ENCODE data around the gene NASP. TPM values are rescaled to one million over a fixed set of nuclear protein-coding genes. Genes with fewer than 3 reads are reported as not detected.

The NASP gene
- total RNA-seq, 1 experiment from 2014 or later = 136 TPM

GRCh38 chr1:45667321-45668111 is 83.7 kb downstream of the NASP start:
- DNase-seq (ENCODE audit: low spot score) = no peak

Other genes with a start within 250 kb of the NASP start
- gene TOE1, start 243.9 kb upstream of the NASP start, total RNA-seq (2014; rRNA removed; shearing (Covaris generic)) = 10.8 and 14.9 TPM in 2 replicates
- gene MUTYH, start 243.6 kb upstream of the NASP start, total RNA-seq (2014; rRNA removed; shearing (Covaris generic)) = 8.9 and 13.2 TPM in 2 replicates
- gene TESK2, start 92.9 kb upstream of the NASP start, total RNA-seq (2014; rRNA removed; shearing (Covaris generic)) = 0.52 and 0.84 TPM in 2 replicates
- 1.3 and 2.8 TPM in 2 replicates for gene CCDC163, start 84.0 kb upstream of the NASP start, total RNA-seq (2014; rRNA removed; shearing (Covaris generic))
- 2.8 and 4.7 TPM in 2 replicates for gene MMACHC, start 83.7 kb upstream of the NASP start, total RNA-seq (2014; rRNA removed; shearing (Covaris generic))
- gene PRDX1, start 62.2 kb upstream of the NASP start, total RNA-seq (2014; rRNA removed; shearing (Covaris generic)) = 1,113 and 1,123 TPM in 2 replicates
- gene AKR1A1, start 33.2 kb upstream of the NASP start, total RNA-seq (2014; rRNA removed; shearing (Covaris generic)) = 86.0 and 99.4 TPM in 2 replicates
- 0.26 and 0.38 TPM in 2 replicates for gene CCDC17, start 40.0 kb downstream of the NASP start, total RNA-seq (2014; rRNA removed; shearing (Covaris generic))
- gene GPBP1L1, start 102.5 kb downstream of the NASP start, total RNA-seq (2014; rRNA removed; shearing (Covaris generic)) = 64.5 and 103 TPM in 2 replicates
- gene TMEM69, start 104.1 kb downstream of the NASP start, total RNA-seq (2014; rRNA removed; shearing (Covaris generic)) = 41.8 and 44.8 TPM in 2 replicates
- gene IPP, start 166.6 kb downstream of the NASP start, total RNA-seq (2014; rRNA removed; shearing (Covaris generic)) = 9.7 and 11.4 TPM in 2 replicates
- gene MAST2, start 219.6 kb downstream of the NASP start, total RNA-seq (2014; rRNA removed; shearing (Covaris generic)) = 18.4 and 19.5 TPM in 2 replicates